Tibial nerve (tissue), 4 donors: ENCODE data around the gene SLC2A5. TPM values are rescaled to one million over a fixed set of nuclear protein-coding genes. Genes with fewer than 3 reads are reported as not detected.

Source experiments
- DNase-seq, 2 donors: peaks; one replicate each; pipeline ENCODE4 v3.0.0-alpha.2; 2019; ENCODE audit warnings: low spot score in 2 of 2
- H3K27ac ChIP-seq, 4 donors: fragments of 200-600 bp; sonication (generic) in 3 of 4; one replicate each; pipeline ENCODE4 v1.5.1; 2017 to 2019; ENCODE audit warnings: mild to moderate bottlenecking in 1 of 4
- H3K27me3 ChIP-seq, 2 donors: fragments of 200-600 bp; sonication (generic) in 1 of 2; one replicate each; pipeline versions ENCODE4 v1.5.1 to v1.6.0; 2017 to 2019
- H3K36me3 ChIP-seq, 3 donors: fragments of 200-600 bp; sonication (generic); one replicate each; pipeline ENCODE4 v1.5.1; 2018 to 2019
- H3K4me1 ChIP-seq, 4 donors: fragments of 200-600 bp; sonication (generic) in 3 of 4; one replicate each; pipeline ENCODE4 v1.5.1; 2017 to 2019
- H3K4me3 ChIP-seq, 4 donors: fragments of 200-600 bp; sonication (generic) in 3 of 4; one replicate each; pipeline ENCODE4 v1.5.1; 2017 to 2019; ENCODE audit warnings: mild to moderate bottlenecking in 1 of 4, moderate library complexity in 1 of 4
- H3K9me3 ChIP-seq, 4 donors: fragments of 200-600 bp; sonication (generic) in 3 of 4; one replicate each; pipeline ENCODE4 v1.5.1; 2017 to 2019
- EP300 ChIP-seq, 2 donors: sonication (generic); formaldehyde crosslinking; IDR thresholded peaks; one replicate each; pipeline ENCODE4 v1.6.1; 2017; ENCODE audit warnings: antibody characterized with exemption in 2 of 2, mild to moderate bottlenecking in 1 of 2
- POLR2A ChIP-seq, 2 donors: fragments of 450-650 bp; IDR thresholded peaks; one replicate each; pipeline ENCODE4 v1.6.1; 2017; ENCODE audit warnings: antibody characterized with exemption in 2 of 2, mild to moderate bottlenecking in 2 of 2, moderate library complexity in 2 of 2
- WGBS, 2 donors: methylation state at CpG; one replicate each; pipeline ENCODE4 v1.1.5; 2018; 5-methylcytosine and 5-hydroxymethylcytosine counted together
- total RNA-seq, 4 donors: library from RNA; depleted of rRNA; stranded (reverse); fragments of >200 nt; gene quantifications; one replicate each; pipeline ENCODE4 v1.1.0, GENCODE V29; 2016
- TF ChIP-seq, protein P1 (sequence below), 5 experiments: fragments of 200-600 bp in 3 of 5; fragments of 450-650 bp in 2 of 5; sonication (generic) in 3 of 5; IDR thresholded peaks; one replicate each; pipeline ENCODE4 v1.5.1; 2016 to 2019; ENCODE audit warnings: antibody characterized with exemption in 5 of 5, mild to moderate bottlenecking in 3 of 5, moderate library complexity in 2 of 5

SLC2A5 gene
- total RNA-seq, 4 donors from 2014 or later = 1.9 to 15.7 (median 5.2) TPM

DNA sequence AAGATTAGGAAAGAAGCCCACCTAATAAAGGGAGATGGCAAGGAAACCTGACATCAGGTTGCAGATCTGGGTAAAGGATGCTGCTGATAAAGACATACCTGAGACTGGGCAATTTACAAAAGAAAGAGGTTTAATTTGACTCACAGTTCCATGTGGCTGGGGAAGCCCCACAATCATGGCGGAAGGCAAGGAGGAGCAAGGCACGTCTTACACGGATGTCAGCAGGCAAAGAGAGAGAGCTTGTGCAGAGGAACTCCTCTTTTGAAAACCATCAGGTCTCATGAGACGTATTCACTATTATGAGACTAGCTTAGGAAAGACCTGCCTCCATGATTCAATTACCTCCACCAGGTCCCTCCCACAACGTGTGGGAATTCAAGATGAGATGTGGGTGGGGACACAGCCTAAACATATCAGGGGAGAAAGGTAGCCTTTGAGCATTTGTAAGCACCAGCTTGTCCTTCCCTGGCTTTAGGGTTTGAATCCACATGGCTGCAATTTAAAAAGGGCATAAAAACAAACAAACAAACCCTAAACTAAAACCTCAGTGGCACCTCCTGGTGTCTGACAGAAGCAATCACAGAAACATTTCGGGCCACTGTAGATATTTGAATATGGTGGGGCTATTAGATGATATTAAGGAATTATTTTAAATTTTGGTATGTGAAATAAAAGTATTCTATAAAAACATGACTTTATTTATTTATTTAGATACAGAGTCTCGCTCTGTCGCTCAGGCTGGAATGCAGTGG is 76.3 kb downstream of the SLC2A5 start:
- H3K4me1 ChIP-seq = peaks cover 0 to 12% (median 2%) of the 10 kb centered on the region in 4 donors
- H3K27ac ChIP-seq = no peak overlapping the region
- no peaks in the 10 kb centered on the region for H3K36me3 ChIP-seq
- 87 to 91% methylated on average over 8 of the region's 8 CpGs for WGBS, 2 donors
- no peak for TF ChIP-seq POLR2A (IDR thresholded peaks at IDR 0.05)
- TF ChIP-seq, protein P1, sequence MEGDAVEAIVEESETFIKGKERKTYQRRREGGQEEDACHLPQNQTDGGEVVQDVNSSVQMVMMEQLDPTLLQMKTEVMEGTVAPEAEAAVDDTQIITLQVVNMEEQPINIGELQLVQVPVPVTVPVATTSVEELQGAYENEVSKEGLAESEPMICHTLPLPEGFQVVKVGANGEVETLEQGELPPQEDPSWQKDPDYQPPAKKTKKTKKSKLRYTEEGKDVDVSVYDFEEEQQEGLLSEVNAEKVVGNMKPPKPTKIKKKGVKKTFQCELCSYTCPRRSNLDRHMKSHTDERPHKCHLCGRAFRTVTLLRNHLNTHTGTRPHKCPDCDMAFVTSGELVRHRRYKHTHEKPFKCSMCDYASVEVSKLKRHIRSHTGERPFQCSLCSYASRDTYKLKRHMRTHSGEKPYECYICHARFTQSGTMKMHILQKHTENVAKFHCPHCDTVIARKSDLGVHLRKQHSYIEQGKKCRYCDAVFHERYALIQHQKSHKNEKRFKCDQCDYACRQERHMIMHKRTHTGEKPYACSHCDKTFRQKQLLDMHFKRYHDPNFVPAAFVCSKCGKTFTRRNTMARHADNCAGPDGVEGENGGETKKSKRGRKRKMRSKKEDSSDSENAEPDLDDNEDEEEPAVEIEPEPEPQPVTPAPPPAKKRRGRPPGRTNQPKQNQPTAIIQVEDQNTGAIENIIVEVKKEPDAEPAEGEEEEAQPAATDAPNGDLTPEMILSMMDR (IDR thresholded peaks at IDR 0.05) = peak in 1 of 5 experiments; percentile 5
- TF ChIP-seq EP300 (IDR thresholded peaks at IDR 0.05) = no peak
- no peaks in the 10 kb centered on the region for H3K27me3 ChIP-seq
- no peak overlapping the region for H3K4me3 ChIP-seq
- DNase-seq = no peak
- H3K9me3 ChIP-seq = no peaks in the 10 kb centered on the region

DNA sequence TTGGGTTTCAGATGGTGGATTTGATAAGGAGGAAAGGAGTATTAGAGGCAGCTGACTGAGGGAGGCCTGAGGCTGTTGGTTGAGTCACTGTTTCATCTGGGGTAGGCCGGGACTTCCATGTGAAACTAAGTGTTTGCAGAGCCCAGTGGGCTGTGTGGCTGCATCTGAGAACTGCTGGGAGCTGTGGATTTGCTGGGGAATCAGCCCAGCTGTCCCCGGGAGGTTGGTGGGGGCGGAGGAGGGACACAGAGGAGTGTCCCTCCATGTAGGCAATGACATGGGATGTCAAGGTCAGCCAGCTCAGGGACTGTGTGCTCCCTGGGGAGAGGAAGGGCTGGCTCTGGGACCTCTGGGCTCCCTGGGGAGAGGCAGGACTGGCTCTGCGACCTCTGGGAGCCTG is 79.6 kb downstream of the SLC2A5 start:
- WGBS, 2 donors = 61 to 71% methylated on average over 4 of the region's 4 CpGs
- no peaks in the 10 kb centered on the region for H3K27me3 ChIP-seq
- H3K36me3 ChIP-seq = no peaks in the 10 kb centered on the region
- peak overlapping the region in 2 of 4 donors; percentile 85 to 91 for H3K27ac ChIP-seq
- peaks cover 0 to 38% (median 15%) of the 10 kb centered on the region in 4 donors for H3K4me1 ChIP-seq
- TF ChIP-seq EP300 (IDR thresholded peaks at IDR 0.05) (no peak), POLR2A (IDR thresholded peaks at IDR 0.05) (no peak)
- TF ChIP-seq, protein P1 (IDR thresholded peaks at IDR 0.05) = no peak
- no peak for DNase-seq
- H3K4me3 ChIP-seq = no peak overlapping the region
- H3K9me3 ChIP-seq = no peaks in the 10 kb centered on the region

DNA sequence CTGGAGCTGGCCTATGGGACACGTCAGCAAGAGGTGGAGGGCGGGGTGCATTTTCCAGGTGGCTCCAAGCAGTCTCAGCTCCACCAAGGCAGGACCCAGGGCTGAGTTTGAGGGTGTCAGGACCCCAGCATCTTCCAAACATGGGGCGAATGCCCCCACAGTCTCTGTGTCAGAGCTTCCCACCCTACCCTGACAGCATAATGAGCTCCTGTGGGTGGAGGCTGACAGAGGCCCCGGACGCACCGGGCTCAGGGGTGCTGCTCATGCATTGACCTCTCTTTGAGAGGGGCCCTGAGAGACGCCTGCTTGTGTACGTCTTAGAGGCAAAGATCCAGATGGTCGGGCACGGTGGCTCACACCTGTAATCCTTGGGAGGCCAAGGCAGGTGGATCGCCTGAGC is 80.4 kb downstream of the SLC2A5 start:
- 86 to 90% methylated on average over 10 of the region's 11 CpGs for WGBS, 2 donors
- Histone ChIP-seq H3K9me3 (no peaks in the 10 kb centered on the region), H3K36me3 (no peaks in the 10 kb centered on the region), H3K27me3 (no peaks in the 10 kb centered on the region), H3K4me1 (peaks cover 0 to 38% (median 15%) of the 10 kb centered on the region in 4 donors), H3K4me3 (no peak overlapping the region), H3K27ac (peak overlapping the region in 2 of 4 donors; percentile 85 to 91)
- no peak for DNase-seq
- no peak for TF ChIP-seq EP300 (IDR thresholded peaks at IDR 0.05)
- TF ChIP-seq, protein P1 (IDR thresholded peaks at IDR 0.05) = no peak
- no peak for TF ChIP-seq POLR2A (IDR thresholded peaks at IDR 0.05)

DNA sequence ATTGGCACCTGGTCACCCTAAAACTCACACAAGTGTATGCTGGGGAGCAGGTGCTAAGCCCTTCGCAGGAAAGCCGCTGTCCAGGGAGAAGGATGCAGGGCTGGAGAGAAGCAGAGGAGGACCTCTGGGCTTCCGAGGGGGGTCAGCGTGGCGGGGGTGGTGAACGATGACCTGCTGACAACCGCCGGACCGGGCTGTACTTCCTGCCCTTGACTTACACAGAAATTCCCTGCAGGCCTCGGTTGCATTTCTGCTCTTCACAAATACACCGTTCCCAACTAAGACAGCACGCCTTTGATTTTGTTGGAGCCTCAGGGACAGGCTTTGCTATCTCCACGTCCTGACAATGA is 80.8 kb downstream of the SLC2A5 start:
- no peaks in the 10 kb centered on the region for H3K9me3 ChIP-seq
- TF ChIP-seq, protein P1 (IDR thresholded peaks at IDR 0.05) = no peak
- no peak for TF ChIP-seq EP300 (IDR thresholded peaks at IDR 0.05)
- TF ChIP-seq POLR2A (IDR thresholded peaks at IDR 0.05) = no peak
- DNase-seq = no peak
- H3K4me1 ChIP-seq = peaks cover 0 to 38% (median 15%) of the 10 kb centered on the region in 4 donors
- WGBS, 2 donors = 72 to 75% methylated on average over 13 of the region's 13 CpGs
- no peaks in the 10 kb centered on the region for H3K27me3 ChIP-seq
- no peaks in the 10 kb centered on the region for H3K36me3 ChIP-seq
- H3K27ac ChIP-seq = peak overlapping the region; percentile 68 to 91 (median 78)
- H3K4me3 ChIP-seq = no peak overlapping the region

DNA sequence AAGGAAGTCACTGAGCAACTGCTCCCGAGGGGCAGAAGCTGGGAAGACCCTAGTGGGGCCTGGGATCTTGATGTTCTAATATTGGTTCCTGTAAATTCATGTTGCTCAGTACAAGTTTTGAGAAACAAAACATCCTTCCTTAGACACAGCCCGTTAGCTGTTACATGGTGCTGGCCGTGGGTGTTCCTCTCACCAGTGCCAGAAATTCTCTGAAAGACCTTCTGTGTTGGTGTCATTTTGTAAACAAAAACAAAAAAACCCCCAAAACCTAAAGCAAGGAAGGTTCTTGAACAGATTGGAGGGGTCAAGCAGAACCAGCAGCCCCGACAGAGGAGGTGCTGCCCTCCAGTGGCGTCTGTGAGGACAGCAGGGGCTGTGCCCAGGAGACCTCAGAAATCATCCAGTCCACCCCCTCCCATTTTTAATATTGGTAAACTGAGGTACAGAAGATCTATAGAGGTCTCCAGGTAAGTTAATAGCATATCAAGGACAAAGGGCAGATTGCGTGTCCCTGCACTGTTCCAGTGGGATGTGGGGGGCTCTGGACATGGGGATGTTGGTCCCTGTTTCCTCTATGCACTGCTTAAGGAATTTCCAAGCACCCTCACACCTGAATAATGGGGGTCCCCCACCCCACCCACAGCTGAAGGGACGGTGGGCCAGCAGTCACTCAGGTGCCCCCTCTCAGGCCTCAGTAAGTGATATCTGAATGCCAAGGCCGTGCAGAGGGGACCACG is 81.4 kb downstream of the SLC2A5 start:
- WGBS, 2 donors = 23 to 36% methylated on average over 8 of the region's 9 CpGs
- Histone ChIP-seq H3K4me3 (no peak overlapping the region), H3K4me1 (peaks cover 0 to 38% (median 15%) of the 10 kb centered on the region in 4 donors), H3K36me3 (no peaks in the 10 kb centered on the region), H3K9me3 (no peaks in the 10 kb centered on the region), H3K27ac (peak overlapping the region; percentile 68 to 91 (median 78)), H3K27me3 (no peaks in the 10 kb centered on the region)
- TF ChIP-seq EP300 (IDR thresholded peaks at IDR 0.05) (peak; percentile 50 to 83), POLR2A (IDR thresholded peaks at IDR 0.05) (peak in 1 of 2 donors; percentile 16)
- TF ChIP-seq, protein P1 (IDR thresholded peaks at IDR 0.05) = peak; percentile 89 to 96 (median 95)
- peak; percentile 51 to 66 for DNase-seq
